Measurements from ENCODE around the gene PRDX5.

PRDX5 gene

GRCh38 chr11:64367931-64368672 lies 50.2 kb downstream of the PRDX5 start:
- DNase-seq = no peak

- no peak for DNase-seq
Measured at GRCh38 chr11:64368673-64369074, 50.8 kb downstream of the PRDX5 start.

- DNase-seq = no peak
Measured at GRCh38 chr11:64369440-64370421, 51.8 kb downstream of the PRDX5 start.

GRCh38 chr11:64371201-64371600 lies 53.3 kb downstream of the PRDX5 start:
- DNase-seq = no peak
